Chondrocyte (in vitro differentiated cells): ENCODE data around the gene SULT1A2. TPM values are rescaled to one million over a fixed set of nuclear protein-coding genes. Genes with fewer than 3 reads are reported as not detected.

Source experiments
- DNase-seq: peaks from one replicate; pipeline ENCODE4 v3.0.0; 2021; ENCODE audit warnings: mixed read lengths, low spot score
- H3K27ac Mint-ChIP-seq: one replicate; pipeline ENCODE4 v1.8.0; 2021; ENCODE audit warnings: mild to moderate bottlenecking, moderate library complexity, mixed read lengths; ENCODE audit not compliant: unreplicated experiment
- H3K27me3 Mint-ChIP-seq: 2 replicates; pipeline ENCODE4 v1.8.0; 2021; ENCODE audit warnings: low read depth, mixed read lengths
- H3K36me3 Mint-ChIP-seq: 2 replicates; pipeline ENCODE4 v1.8.0; 2021; ENCODE audit warnings: low read depth, mixed read lengths
- H3K4me1 Mint-ChIP-seq: 2 replicates; pipeline ENCODE4 v1.8.0; 2021; ENCODE audit warnings: low read depth, mild to moderate bottlenecking, mixed read lengths
- H3K4me3 Mint-ChIP-seq: one replicate; pipeline ENCODE4 v1.8.0; 2021; ENCODE audit warnings: mild to moderate bottlenecking, moderate library complexity, mixed read lengths; ENCODE audit not compliant: unreplicated experiment
- H3K9me3 Mint-ChIP-seq: 2 replicates; pipeline ENCODE4 v1.8.0; 2021; ENCODE audit warnings: low read depth, mixed read lengths
- CTCF ChIP-seq: fragments of 200-600 bp; sonication (generic); IDR thresholded peaks from 2 replicates; pipeline ENCODE4 v1.5.0; 2021; ENCODE audit warnings: antibody characterized with exemption, mild to moderate bottlenecking, moderate library complexity
- total RNA-seq: library from RNA; stranded (reverse); gene quantifications from 3 replicates; pipeline ENCODE4 v1.2.1, GENCODE V29; 2021

SULT1A2 gene
- total RNA-seq, 1 donor from 2014 or later, result not detected

- H3K9me3 Mint-ChIP-seq, result no peaks in the 10 kb centered on the region
- H3K27me3 Mint-ChIP-seq, result no peaks in the 10 kb centered on the region
- H3K27ac Mint-ChIP-seq, result no peak overlapping the region
- peak; percentile 73 for DNase-seq
- no peak overlapping the region for H3K4me3 Mint-ChIP-seq
- H3K4me1 Mint-ChIP-seq, result peaks cover 9% of the 10 kb centered on the region
- TF ChIP-seq CTCF, result no peak
- H3K36me3 Mint-ChIP-seq, result peaks cover 23% of the 10 kb centered on the region
These were observed 5.5 kb downstream of the SULT1A2 start for GRCh38 chr16:28591355-28591754.

GRCh38 chr16:28590384-28591340, 6.2 kb downstream of the SULT1A2 start:
- TF ChIP-seq CTCF, result no peak
- Mint-ChIP-seq H3K27ac (no peak overlapping the region), H3K27me3 (no peaks in the 10 kb centered on the region), H3K36me3 (peaks cover 23% of the 10 kb centered on the region), H3K9me3 (no peaks in the 10 kb centered on the region), H3K4me3 (no peak overlapping the region), H3K4me1 (peaks cover 15% of the 10 kb centered on the region)
- peak; percentile 72 for DNase-seq

GRCh38 chr16:28589930-28590329, 6.9 kb downstream of the SULT1A2 start:
- Mint-ChIP-seq H3K4me1 (peaks cover 16% of the 10 kb centered on the region), H3K4me3 (no peak overlapping the region), H3K36me3 (peaks cover 23% of the 10 kb centered on the region), H3K27me3 (no peaks in the 10 kb centered on the region), H3K9me3 (no peaks in the 10 kb centered on the region), H3K27ac (no peak overlapping the region)
- DNase-seq, result no peak
- no peak for TF ChIP-seq CTCF

- Mint-ChIP-seq H3K36me3 (peaks cover 26% of the 10 kb centered on the region), H3K4me1 (peaks cover 16% of the 10 kb centered on the region), H3K27me3 (no peaks in the 10 kb centered on the region), H3K4me3 (no peak overlapping the region), H3K9me3 (no peaks in the 10 kb centered on the region), H3K27ac (no peak overlapping the region)
- no peak for DNase-seq
- no peak for TF ChIP-seq CTCF
These were observed 7.8 kb downstream of the SULT1A2 start for GRCh38 chr16:28589069-28589468.

GRCh38 chr16:28587386-28587785, 9.5 kb downstream of the SULT1A2 start:
- H3K36me3 Mint-ChIP-seq, result peaks cover 28% of the 10 kb centered on the region
- H3K4me3 Mint-ChIP-seq, result no peak overlapping the region
- H3K27ac Mint-ChIP-seq, result no peak overlapping the region
- DNase-seq, result no peak
- H3K4me1 Mint-ChIP-seq, result peaks cover 16% of the 10 kb centered on the region
- H3K9me3 Mint-ChIP-seq, result no peaks in the 10 kb centered on the region
- no peaks in the 10 kb centered on the region for H3K27me3 Mint-ChIP-seq
- TF ChIP-seq CTCF, result no peak
